Neural progenitor cell (in vitro differentiated cells): ENCODE results near the gene MOB2. TPM values are rescaled to one million over a fixed set of nuclear protein-coding genes. Genes with fewer than 3 reads are reported as not detected.
A peak's percentile ranks its signal among the peaks of the same experiment; 100 is the strongest.

Experiments
- DNase-seq: peaks from one replicate; pipeline ENCODE4 v3.0.0-alpha.2; 2016; ENCODE audit warnings: low spot score
- H2AFZ ChIP-seq: fragments of 200-600 bp; sonication (generic); replicated peaks from 2 replicates; pipeline ENCODE4 v1.6.1; 2016; ENCODE audit warnings: antibody characterized with exemption
- H3F3A ChIP-seq: fragments of 200-600 bp; sonication (generic); 2 replicates; pipeline ENCODE4 v1.6.1; 2016; ENCODE audit warnings: antibody characterized with exemption, low read depth
- H3K27ac ChIP-seq: fragments of 200-600 bp; sonication (generic); 2 replicates; pipeline ENCODE4 v1.5.1; 2016; ENCODE audit warnings: mild to moderate bottlenecking
- H3K27me3 ChIP-seq: fragments of 200-600 bp; sonication (generic); 2 replicates; pipeline ENCODE4 v1.6.1; 2016; ENCODE audit warnings: mild to moderate bottlenecking, moderate library complexity
- H3K36me3 ChIP-seq: fragments of 200-600 bp; sonication (generic); 2 replicates; pipeline ENCODE4 v1.5.1; 2016
- H3K4me1 ChIP-seq: fragments of 200-600 bp; sonication (generic); 2 replicates; pipeline ENCODE4 v1.6.1; 2016; ENCODE audit warnings: mixed run types
- H3K4me2 ChIP-seq: fragments of 200-600 bp; sonication (generic); 2 replicates; pipeline ENCODE4 v1.6.1; 2016
- H3K4me3 ChIP-seq: fragments of 200-600 bp; sonication (generic); 2 replicates; pipeline ENCODE4 v1.5.1; 2016
- H3K79me2 ChIP-seq: fragments of 200-600 bp; sonication (generic); 2 replicates; pipeline ENCODE4 v1.6.1; 2016; ENCODE audit warnings: low read depth
- H3K9ac ChIP-seq: fragments of 200-600 bp; sonication (generic); 2 replicates; pipeline ENCODE4 v1.6.1; 2016
- H3K9me3 ChIP-seq: fragments of 200-600 bp; sonication (generic); 2 replicates; pipeline ENCODE4 v1.5.1; 2016; ENCODE audit warnings: low read depth
- H4K20me1 ChIP-seq: fragments of 200-600 bp; sonication (generic); 2 replicates; pipeline ENCODE4 v1.6.1; 2016; ENCODE audit warnings: low read depth
- H3K27ac Mint-ChIP-seq: 3 replicates; pipeline ENCODE4 v1.8.0; 2021; ENCODE audit warnings: mixed read lengths
- H3K27me3 Mint-ChIP-seq: 2 replicates; pipeline ENCODE4 v1.8.0; 2022; ENCODE audit warnings: low read depth, mild to moderate bottlenecking, inconsistent platforms, moderate library complexity, mixed read lengths; ENCODE audit not compliant: insufficient read depth
- H3K36me3 Mint-ChIP-seq: 3 replicates; pipeline ENCODE4 v1.8.0; 2021; ENCODE audit warnings: mixed read lengths
- H3K4me1 Mint-ChIP-seq: 3 replicates; pipeline ENCODE4 v1.8.0; 2021; ENCODE audit warnings: mixed read lengths
- H3K4me3 Mint-ChIP-seq: 3 replicates; pipeline ENCODE4 v1.8.0; 2021; ENCODE audit warnings: mild to moderate bottlenecking, moderate library complexity, mixed read lengths
- H3K9me3 Mint-ChIP-seq: 3 replicates; pipeline ENCODE4 v1.8.0; 2020; ENCODE audit warnings: mixed read lengths
- CTCF ChIP-seq: fragments of 200-600 bp; sonication (generic); IDR thresholded peaks from 2 replicates; pipeline ENCODE4 v1.5.1; 2017; ENCODE audit warnings: antibody characterized with exemption, mild to moderate bottlenecking
- EZH2 ChIP-seq: fragments of 200-600 bp; sonication (generic); IDR thresholded peaks from 2 replicates; pipeline ENCODE4 v1.6.1; 2017; ENCODE audit warnings: antibody characterized with exemption, mild to moderate bottlenecking, moderate library complexity
- EZH2phosphoT487 ChIP-seq: fragments of 200-600 bp; sonication (generic); IDR thresholded peaks from 2 replicates; pipeline ENCODE4 v1.6.1; 2017; ENCODE audit warnings: antibody characterized with exemption
- total RNA-seq: library from RNA; depleted of rRNA; stranded (reverse); fragments of >200 nt; gene quantifications from 2 replicates; pipeline ENCODE4 v1.2.3, GENCODE V29; 2015; ENCODE audit warnings: low replicate concordance

Gene MOB2
- total RNA-seq, 1 donor from 2014 or later, result 8.0 TPM

DNA sequence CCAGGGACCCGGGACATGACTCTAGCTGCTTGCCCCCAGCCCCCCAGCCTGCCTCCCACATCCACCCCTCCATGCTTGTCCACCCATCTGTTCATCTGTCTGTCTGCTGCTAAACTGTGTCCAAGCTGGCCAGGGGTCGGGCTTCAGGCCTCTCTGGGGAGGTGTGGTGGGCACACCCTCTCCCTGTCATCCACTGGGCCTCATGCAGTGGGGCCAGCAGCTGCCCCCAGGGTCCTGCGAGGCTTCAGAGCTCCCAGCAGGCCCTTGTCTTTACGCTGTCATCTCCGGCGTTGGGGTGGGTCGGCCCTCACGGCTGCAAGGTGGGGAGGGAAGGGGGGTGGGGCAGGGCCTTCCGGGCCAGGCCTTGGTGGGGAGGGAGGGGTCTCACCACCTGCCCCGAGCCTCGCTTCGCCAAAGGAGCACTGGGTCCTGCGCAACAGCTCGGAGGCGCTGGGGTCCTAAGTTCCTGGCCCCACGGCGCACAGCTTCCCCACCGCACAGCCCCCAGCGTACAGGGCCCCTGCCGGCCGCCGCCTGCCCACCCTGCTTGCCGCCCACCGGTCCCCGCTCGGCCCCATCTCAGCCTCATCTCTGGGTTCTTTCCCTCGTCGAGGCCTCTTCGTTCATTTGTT, 26.7 kb downstream of the MOB2 start:
- Histone ChIP-seq H3K9ac (no peak overlapping the region), H4K20me1 (peaks cover 7% of the 10 kb centered on the region), H3K36me3 (no peaks in the 10 kb centered on the region), H3K4me3 (no peak overlapping the region), H3K27me3 (no peaks in the 10 kb centered on the region), H3K4me1 (peaks cover 10% of the 10 kb centered on the region), H3K4me2 (no peak overlapping the region), H3K27ac (no peak overlapping the region), H2AFZ (no peak overlapping the region), H3K9me3 (no peaks in the 10 kb centered on the region), H3F3A (no peaks in the 10 kb centered on the region), H3K79me2 (no peaks in the 10 kb centered on the region)
- peaks cover 12% of the 10 kb centered on the region for H3K4me1 Mint-ChIP-seq
- TF ChIP-seq EZH2, result no peak
- TF ChIP-seq EZH2phosphoT487, result no peak
- no peak for TF ChIP-seq CTCF
- no peak overlapping the region for H3K4me3 Mint-ChIP-seq
- no peak overlapping the region for H3K27ac Mint-ChIP-seq
- H3K9me3 Mint-ChIP-seq, result no peaks in the 10 kb centered on the region
- peaks cover 5% of the 10 kb centered on the region for H3K27me3 Mint-ChIP-seq
- no peak for DNase-seq
- peaks cover 2% of the 10 kb centered on the region for H3K36me3 Mint-ChIP-seq

GRCh38 chr11:1459219-1459575, 27.4 kb downstream of the MOB2 start:
- Histone ChIP-seq H3K4me2 (no peak overlapping the region), H3F3A (no peaks in the 10 kb centered on the region), H3K9ac (no peak overlapping the region), H3K9me3 (no peaks in the 10 kb centered on the region), H4K20me1 (peaks cover 7% of the 10 kb centered on the region), H3K4me3 (no peak overlapping the region), H3K27me3 (no peaks in the 10 kb centered on the region), H3K79me2 (no peaks in the 10 kb centered on the region), H3K27ac (no peak overlapping the region), H3K36me3 (no peaks in the 10 kb centered on the region), H2AFZ (no peak overlapping the region), H3K4me1 (peaks cover 10% of the 10 kb centered on the region)
- Mint-ChIP-seq H3K4me1 (peaks cover 12% of the 10 kb centered on the region), H3K36me3 (peaks cover 2% of the 10 kb centered on the region), H3K27ac (no peak overlapping the region), H3K27me3 (peaks cover 4% of the 10 kb centered on the region), H3K4me3 (no peak overlapping the region), H3K9me3 (no peaks in the 10 kb centered on the region)
- DNase-seq, result no peak
- TF ChIP-seq EZH2phosphoT487 (no peak), EZH2 (no peak), CTCF (no peak)

GRCh38 chr11:1458340-1459218, 28.0 kb downstream of the MOB2 start:
- no peaks in the 10 kb centered on the region for H3K9me3 Mint-ChIP-seq
- H3K4me3 Mint-ChIP-seq, result no peak overlapping the region
- TF ChIP-seq EZH2phosphoT487, result no peak
- TF ChIP-seq CTCF, result peak; percentile 26
- Histone ChIP-seq H3K36me3 (no peaks in the 10 kb centered on the region), H3K27me3 (no peaks in the 10 kb centered on the region), H3K4me2 (no peak overlapping the region), H4K20me1 (peaks cover 7% of the 10 kb centered on the region), H2AFZ (no peak overlapping the region), H3K4me1 (peaks cover 10% of the 10 kb centered on the region), H3F3A (no peaks in the 10 kb centered on the region), H3K9me3 (no peaks in the 10 kb centered on the region), H3K79me2 (no peaks in the 10 kb centered on the region), H3K9ac (no peak overlapping the region), H3K4me3 (no peak overlapping the region), H3K27ac (no peak overlapping the region)
- no peak overlapping the region for H3K27ac Mint-ChIP-seq
- DNase-seq, result peak; percentile 70
- peaks cover 4% of the 10 kb centered on the region for H3K27me3 Mint-ChIP-seq
- H3K4me1 Mint-ChIP-seq, result peaks cover 12% of the 10 kb centered on the region
- peaks cover 2% of the 10 kb centered on the region for H3K36me3 Mint-ChIP-seq
